ENCODE data around the gene STARD3.
A peak's percentile ranks its signal among the peaks of the same experiment; 100 is the strongest.

STARD3 gene

DNA sequence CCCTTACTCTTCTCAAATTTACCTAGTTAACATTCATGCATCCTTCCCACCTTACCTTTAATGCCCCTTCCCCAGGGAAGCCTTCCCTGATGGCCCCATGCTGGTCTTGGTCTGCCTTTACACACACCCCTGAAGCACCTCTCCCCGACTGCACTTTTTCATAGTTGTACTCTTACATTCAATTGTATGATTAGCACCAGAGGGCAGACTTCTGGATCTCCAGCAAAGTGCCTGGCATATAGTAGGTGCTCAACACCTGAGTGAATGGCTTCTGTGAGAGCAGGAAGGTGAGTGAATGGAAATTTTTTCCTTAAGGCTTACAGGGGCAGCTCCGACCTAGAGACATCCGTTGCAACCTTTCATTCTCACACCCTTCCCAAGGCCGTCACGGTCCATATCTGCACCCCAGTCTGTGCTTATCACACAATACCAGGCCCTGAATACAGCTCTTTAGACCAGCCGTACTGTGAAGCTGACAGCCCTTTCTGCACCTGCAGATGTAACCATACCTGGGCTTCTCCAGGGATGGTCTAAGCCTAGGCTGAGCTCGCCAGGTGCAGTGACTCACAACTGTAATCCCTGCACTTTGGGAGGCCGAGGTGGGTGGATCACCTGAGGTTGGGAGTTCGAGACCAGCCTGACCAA is 46.5 kb downstream of the STARD3 start:
- H3K4me3 ChIP-seq (ENCODE audit: low read depth, low read length) = no peak overlapping the region
- DNase-seq (ENCODE audit: low read depth) = no peak
- TF ChIP-seq, protein P1, sequence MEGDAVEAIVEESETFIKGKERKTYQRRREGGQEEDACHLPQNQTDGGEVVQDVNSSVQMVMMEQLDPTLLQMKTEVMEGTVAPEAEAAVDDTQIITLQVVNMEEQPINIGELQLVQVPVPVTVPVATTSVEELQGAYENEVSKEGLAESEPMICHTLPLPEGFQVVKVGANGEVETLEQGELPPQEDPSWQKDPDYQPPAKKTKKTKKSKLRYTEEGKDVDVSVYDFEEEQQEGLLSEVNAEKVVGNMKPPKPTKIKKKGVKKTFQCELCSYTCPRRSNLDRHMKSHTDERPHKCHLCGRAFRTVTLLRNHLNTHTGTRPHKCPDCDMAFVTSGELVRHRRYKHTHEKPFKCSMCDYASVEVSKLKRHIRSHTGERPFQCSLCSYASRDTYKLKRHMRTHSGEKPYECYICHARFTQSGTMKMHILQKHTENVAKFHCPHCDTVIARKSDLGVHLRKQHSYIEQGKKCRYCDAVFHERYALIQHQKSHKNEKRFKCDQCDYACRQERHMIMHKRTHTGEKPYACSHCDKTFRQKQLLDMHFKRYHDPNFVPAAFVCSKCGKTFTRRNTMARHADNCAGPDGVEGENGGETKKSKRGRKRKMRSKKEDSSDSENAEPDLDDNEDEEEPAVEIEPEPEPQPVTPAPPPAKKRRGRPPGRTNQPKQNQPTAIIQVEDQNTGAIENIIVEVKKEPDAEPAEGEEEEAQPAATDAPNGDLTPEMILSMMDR (IDR thresholded peaks at IDR 0.05; ENCODE audit: control insufficient read depth, extremely low read depth, insufficient read depth) = no peak

DNA sequence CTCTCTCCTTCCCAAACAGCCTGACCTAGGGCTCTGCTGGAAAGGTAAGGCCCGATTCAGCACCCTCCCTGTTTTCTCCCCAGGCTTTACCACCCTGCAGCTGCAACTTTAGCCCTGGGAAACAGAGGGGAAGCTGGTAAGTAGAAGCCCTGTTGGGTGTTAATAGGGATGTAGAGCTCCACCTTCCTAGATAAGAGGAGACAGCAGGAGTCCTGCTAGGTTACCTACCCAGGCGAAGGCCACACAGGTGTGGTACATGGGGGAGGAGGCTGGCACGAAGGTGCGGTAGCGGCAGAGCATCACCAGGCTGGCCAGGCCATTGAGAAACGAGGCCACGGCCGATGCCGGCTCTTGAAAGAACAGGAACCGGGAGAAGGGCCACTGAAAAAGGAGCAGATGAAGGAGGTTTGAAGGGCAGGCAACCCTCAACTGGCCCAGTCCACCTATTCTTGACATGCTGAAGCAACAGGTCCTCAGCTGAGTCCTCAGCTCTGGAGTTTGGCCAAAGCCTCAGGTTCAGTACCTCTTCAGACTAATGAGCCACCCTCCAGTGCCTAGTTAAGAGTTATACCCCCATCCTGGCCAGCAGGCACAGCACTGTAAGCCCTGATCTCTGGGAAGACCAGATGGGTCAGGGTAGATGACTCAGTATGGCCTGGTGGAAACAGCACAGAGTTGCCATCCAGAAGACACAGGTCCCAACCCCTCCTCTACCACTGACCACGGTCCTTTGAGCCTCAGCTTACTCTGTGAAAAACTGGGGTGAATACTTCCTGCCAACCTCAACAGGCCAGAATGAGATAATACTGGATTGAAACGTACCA is 47.6 kb downstream of the STARD3 start:
- no peak for DNase-seq (ENCODE audit: low read depth)
- TF ChIP-seq, protein P1 (IDR thresholded peaks at IDR 0.05; ENCODE audit: control insufficient read depth, extremely low read depth, insufficient read depth) = no peak
- no peak overlapping the region for H3K4me3 ChIP-seq (ENCODE audit: low read depth, low read length)

DNA sequence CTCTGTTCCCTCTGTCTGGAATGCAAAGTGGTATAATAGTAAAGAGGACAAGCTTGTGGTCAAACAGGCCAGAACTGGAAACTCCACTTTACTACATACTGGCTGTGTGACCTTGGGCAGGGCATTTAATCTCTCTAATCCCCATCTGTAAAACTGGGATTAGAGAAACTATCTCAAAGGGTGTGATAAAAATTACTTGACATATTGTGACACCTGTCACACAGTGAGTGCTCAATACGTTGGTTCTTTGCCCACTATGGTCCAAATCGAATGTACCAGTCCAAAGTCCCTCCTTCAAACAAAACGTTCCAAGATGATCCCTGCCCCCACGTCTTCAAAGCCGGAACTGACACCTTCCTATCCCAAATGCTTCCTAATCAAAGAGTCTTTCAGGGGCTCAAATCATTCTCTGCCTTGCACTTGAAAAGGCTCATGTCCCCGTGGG is 50.2 kb downstream of the STARD3 start:
- no peak for DNase-seq (ENCODE audit: low read depth)
- TF ChIP-seq, protein P1 (IDR thresholded peaks at IDR 0.05; ENCODE audit: control insufficient read depth, extremely low read depth, insufficient read depth) = no peak
- H3K4me3 ChIP-seq (ENCODE audit: low read depth, low read length) = peak overlapping the region; percentile 81

DNA sequence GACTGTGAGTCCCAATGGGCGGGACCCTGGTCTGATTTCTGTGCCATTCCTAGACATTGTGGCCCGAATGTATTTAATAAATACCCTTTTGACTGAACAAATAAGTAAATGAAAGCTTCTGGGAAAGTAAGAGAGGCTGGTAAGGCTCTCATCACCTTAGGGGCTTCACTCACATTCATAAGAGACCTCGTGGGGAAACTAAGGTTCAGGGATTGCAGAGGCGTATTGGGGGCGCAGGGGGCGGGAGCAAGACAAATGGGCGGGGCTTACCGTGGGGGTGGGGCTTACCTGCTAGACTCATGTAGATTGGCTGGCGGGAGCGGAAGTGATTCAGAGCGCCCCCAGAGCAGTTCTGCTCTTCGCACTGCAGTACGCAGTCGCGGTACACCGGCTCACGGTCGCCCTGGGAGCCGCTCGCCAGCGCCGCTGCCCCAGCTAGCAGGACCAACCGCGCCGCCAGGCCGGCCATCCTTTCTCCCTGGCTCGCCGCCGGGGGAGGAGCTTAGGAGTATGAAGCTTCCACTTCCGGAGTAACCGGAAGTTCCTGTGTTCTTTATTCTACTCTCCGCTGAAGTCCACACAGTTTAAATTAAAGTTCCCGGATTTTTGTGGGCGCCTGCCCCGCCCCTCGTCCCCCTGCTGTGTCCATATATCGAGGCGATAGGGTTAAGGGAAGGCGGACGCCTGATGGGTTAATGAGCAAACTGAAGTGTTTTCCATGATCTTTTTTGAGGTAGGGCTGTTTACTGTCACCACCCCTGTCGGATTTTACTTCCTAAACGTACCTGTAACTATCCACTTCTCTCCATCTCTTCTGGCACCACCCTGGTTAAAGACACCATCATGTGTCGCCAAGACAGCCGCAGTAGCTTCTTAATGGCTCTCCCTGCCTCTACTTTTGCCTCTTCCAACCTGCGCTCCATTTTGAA is 50.9 kb downstream of the STARD3 start, which contains the start of gene PGAP3:
Gene PGAP3, minus strand, starts transcription at position 512 of the 929 bp plus-strand sequence. Its CDS starts 43 bp downstream, at position 469.
- peak within 1 kb of the TSS; percentile 81 for H3K4me3 ChIP-seq (ENCODE audit: low read depth, low read length)
- TF ChIP-seq, protein P1 (IDR thresholded peaks at IDR 0.05; ENCODE audit: control insufficient read depth, extremely low read depth, insufficient read depth) = no peak
- peak; percentile 68 for DNase-seq (ENCODE audit: low read depth)

DNA sequence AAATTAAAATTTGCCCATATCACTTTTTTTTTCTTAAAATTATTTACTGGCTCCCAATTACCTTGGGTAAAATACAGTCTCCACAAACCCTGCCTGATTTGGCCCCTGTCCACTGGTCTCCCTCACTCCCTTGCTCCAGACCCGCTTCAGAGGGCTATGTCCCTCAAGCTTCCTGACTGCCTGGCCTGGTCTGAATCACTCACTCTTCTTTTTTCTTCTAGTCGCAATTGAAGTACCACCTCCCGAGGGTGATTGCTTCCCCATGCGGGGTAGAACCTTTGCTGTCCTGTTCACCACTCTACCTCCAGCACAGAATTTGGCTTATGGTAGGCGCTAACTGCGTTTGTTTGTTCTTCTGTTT is 51.5 kb downstream of the STARD3 start:
- no peak for DNase-seq (ENCODE audit: low read depth)
- H3K4me3 ChIP-seq (ENCODE audit: low read depth, low read length) = peak overlapping the region; percentile 81
- TF ChIP-seq, protein P1 (IDR thresholded peaks at IDR 0.05; ENCODE audit: control insufficient read depth, extremely low read depth, insufficient read depth) = no peak

DNA sequence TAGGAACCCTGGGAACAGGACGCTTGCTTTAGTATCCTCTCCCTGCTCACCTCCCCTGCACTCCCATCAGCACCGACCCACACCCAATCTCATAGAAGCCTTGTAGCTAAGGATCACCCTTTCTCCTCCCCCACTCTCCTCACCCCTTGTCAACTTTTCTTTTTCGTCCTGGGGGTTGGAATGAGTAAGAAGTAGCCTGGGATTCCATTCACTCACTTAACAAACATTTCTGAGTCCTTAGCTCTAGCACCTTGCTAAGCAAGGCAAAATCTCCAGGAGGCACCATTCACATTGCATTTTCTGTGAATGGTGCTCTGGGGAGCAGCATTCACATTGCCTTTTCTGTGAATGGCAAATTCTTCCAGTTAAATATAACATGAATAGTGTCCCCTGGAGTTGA is 52.0 kb downstream of the STARD3 start:
- DNase-seq (ENCODE audit: low read depth) = no peak
- TF ChIP-seq, protein P1 (IDR thresholded peaks at IDR 0.05; ENCODE audit: control insufficient read depth, extremely low read depth, insufficient read depth) = peak; percentile 31
- H3K4me3 ChIP-seq (ENCODE audit: low read depth, low read length) = peak overlapping the region; percentile 81
